Neural cell (in vitro differentiated cells): ENCODE measurements around the gene ZDHHC14.

Experiments
- CTCF ChIP-seq: fragments of 450-650 bp; IDR thresholded peaks from 2 replicates; pipeline ENCODE4 v1.5.1; 2014; ENCODE audit warnings: antibody characterized with exemption, mild to moderate bottlenecking, moderate library complexity; ENCODE audit not compliant: poor library complexity, severe bottlenecking
- EP300 ChIP-seq: fragments of 450-650 bp; conservative IDR thresholded peaks from 2 replicates; pipeline ENCODE4 v1.6.1; 2014; ENCODE audit warnings: antibody characterized with exemption, mild to moderate bottlenecking, moderate library complexity; ENCODE audit not compliant: poor library complexity, severe bottlenecking
- EZH2 ChIP-seq: fragments of 200-600, 300-800 bp; shearing (Covaris generic), sonication (generic); IDR thresholded peaks from 2 replicates; pipeline ENCODE4 v1.6.1; 2014; ENCODE audit warnings: antibody characterized with exemption, low read length, borderline replicate concordance, mild to moderate bottlenecking; ENCODE audit not compliant: insufficient read depth, poor library complexity, severe bottlenecking
- POLR2AphosphoS5 ChIP-seq: IDR thresholded peaks from 2 replicates; pipeline ENCODE4 v1.6.1; 2012
- RAD21 ChIP-seq: fragments of 450-650 bp; conservative IDR thresholded peaks from 2 replicates; pipeline ENCODE4 v1.6.1; 2014; ENCODE audit warnings: antibody characterized with exemption, mild to moderate bottlenecking, moderate library complexity
- TAF1 ChIP-seq: IDR thresholded peaks from 2 replicates; pipeline ENCODE4 v1.6.1; 2012; ENCODE audit warnings: low read depth
- TF ChIP-seq, protein P1 (sequence below): IDR thresholded peaks from 2 replicates; pipeline ENCODE4 v1.6.1; 2012; ENCODE audit warnings: borderline replicate concordance

DNA sequence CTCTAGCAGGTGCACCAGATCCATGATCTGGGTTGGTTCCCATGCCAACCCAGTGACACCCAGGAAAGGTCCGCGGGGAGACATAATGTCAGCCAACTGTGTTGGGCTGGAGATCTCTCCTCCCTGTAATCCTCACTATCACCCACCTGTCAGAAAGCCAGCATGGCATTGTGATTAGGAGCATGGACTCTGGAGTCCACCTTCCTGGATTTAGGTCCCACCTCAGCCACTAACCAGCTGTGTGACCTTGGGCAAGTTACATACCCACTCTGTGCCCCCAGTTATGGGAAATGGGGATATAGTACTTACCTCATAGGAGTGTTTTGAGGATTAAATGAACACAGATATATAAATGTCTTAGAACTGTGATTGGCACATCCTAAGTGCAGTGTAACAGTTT, 97.9 kb downstream of the ZDHHC14 start:
- TF ChIP-seq CTCF: no peak
- no peak for TF ChIP-seq EP300
- TF ChIP-seq, protein P1, sequence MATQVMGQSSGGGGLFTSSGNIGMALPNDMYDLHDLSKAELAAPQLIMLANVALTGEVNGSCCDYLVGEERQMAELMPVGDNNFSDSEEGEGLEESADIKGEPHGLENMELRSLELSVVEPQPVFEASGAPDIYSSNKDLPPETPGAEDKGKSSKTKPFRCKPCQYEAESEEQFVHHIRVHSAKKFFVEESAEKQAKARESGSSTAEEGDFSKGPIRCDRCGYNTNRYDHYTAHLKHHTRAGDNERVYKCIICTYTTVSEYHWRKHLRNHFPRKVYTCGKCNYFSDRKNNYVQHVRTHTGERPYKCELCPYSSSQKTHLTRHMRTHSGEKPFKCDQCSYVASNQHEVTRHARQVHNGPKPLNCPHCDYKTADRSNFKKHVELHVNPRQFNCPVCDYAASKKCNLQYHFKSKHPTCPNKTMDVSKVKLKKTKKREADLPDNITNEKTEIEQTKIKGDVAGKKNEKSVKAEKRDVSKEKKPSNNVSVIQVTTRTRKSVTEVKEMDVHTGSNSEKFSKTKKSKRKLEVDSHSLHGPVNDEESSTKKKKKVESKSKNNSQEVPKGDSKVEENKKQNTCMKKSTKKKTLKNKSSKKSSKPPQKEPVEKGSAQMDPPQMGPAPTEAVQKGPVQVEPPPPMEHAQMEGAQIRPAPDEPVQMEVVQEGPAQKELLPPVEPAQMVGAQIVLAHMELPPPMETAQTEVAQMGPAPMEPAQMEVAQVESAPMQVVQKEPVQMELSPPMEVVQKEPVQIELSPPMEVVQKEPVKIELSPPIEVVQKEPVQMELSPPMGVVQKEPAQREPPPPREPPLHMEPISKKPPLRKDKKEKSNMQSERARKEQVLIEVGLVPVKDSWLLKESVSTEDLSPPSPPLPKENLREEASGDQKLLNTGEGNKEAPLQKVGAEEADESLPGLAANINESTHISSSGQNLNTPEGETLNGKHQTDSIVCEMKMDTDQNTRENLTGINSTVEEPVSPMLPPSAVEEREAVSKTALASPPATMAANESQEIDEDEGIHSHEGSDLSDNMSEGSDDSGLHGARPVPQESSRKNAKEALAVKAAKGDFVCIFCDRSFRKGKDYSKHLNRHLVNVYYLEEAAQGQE: no peak
- no peak for TF ChIP-seq EZH2
- TF ChIP-seq TAF1: no peak
- no peak for TF ChIP-seq RAD21
- no peak for TF ChIP-seq POLR2AphosphoS5
